NK-92 treated with Interleukin-12 subunit alpha and Interleukin-12 subunit beta, amount 100 ng/mL, for 24 hours (cell line): ENCODE data around the gene HGS.
A peak's percentile ranks its signal among the peaks of the same experiment; 100 is the strongest.

ENCODE experiments used
- DNase-seq: peaks from one replicate; lab custom pipeline; 2025; lab: John Stamatoyannopoulos, UW

The HGS gene, protein sequence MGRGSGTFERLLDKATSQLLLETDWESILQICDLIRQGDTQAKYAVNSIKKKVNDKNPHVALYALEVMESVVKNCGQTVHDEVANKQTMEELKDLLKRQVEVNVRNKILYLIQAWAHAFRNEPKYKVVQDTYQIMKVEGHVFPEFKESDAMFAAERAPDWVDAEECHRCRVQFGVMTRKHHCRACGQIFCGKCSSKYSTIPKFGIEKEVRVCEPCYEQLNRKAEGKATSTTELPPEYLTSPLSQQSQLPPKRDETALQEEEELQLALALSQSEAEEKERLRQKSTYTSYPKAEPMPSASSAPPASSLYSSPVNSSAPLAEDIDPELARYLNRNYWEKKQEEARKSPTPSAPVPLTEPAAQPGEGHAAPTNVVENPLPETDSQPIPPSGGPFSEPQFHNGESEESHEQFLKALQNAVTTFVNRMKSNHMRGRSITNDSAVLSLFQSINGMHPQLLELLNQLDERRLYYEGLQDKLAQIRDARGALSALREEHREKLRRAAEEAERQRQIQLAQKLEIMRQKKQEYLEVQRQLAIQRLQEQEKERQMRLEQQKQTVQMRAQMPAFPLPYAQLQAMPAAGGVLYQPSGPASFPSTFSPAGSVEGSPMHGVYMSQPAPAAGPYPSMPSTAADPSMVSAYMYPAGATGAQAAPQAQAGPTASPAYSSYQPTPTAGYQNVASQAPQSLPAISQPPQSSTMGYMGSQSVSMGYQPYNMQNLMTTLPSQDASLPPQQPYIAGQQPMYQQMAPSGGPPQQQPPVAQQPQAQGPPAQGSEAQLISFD

DNA sequence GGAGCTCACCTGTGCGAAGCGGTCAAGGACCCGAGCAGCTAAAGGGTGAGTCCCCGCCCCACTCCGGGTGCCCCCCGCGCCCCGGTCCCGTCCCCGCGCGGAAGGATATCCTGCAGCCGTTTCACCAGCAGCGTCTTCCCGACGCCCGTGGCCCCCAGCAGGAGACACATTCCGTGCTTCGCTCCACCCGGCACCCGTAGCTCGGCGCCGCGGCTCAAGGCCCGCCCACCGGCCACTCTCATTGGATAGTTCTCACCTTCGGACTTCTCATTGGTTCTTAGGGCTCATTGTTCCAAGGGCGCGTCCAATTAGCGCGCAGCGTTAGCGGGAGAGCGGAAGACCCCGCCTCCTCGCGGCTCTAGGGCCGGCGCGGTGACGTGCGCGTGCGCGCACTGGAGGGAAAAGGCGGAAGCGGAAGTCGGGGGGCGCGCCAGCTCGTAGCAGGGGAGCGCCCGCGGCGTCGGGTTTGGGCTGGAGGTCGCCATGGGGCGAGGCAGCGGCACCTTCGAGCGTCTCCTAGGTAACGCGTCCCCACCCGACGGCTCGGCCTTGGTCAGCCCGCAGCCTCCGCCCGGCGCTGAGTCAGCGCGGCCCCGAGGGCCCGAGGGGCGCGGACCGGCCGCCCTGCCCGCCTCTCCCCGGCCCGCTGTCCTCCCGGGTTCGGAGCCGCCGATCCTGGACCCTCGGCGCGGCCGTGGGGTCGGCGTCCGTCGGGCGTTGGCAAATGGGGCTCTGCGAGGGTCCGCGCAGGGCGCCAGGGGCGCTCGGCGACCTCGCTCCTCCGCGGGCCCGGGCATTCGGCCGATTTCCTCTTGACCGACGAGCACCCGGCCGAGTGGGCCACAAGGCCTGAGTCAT, at the start of gene HGS, which contains the start of gene ARL16:
TSS of gene HGS (plus strand) at position 428 of the 858 bp plus-strand sequence. CDS start at position 484, 56 bp downstream.
TSS of gene ARL16 (minus strand) at position 214 of the 858 bp plus-strand sequence. CDS start at position 170, 44 bp downstream.
- peak; percentile 95 for DNase-seq

DNA sequence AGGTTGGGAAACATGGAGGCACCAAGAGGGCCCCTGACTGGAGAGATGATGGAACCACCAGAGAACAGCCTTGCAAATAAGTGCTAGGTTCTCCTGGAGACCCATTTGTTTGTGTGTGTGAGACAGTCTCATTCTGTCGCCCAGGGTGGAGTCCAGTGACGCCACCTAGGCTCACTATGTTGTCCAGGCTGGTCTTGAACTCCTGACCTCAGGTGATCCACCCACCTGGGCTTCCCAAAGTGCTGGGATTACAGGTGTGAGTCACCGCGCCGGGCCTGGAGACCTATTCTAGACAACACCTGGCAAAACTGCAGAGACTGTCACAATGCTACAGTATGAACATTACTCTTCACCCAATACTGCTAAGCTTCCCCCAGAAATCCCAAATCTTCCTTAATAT, 48.4 kb upstream of the HGS start:
- DNase-seq = no peak

DNA sequence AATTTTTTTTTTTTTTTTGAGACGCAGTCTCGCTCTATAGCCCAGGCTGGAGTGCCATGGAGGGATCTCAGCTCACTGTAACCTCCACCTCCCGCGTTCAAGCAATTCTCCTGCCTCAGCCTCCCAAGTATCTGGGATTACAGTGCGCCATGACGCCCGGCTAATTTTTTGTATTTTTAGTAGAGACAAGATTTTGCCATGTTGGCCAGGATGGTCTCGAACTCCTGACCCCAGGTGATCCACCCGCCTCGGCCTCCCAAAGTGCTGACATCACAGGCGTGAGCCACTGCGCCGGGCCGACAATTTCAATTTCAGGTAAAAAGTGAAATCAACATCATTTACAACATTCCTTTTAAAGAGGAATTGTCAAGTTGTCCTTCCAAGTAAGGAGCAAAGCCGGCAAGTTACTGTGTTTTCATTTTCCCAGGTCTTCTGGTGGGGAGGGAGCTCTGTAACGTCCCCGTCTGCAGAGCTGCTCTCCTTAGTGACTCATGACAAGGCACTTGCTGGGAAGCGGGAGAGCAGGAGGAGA, 47.8 kb upstream of the HGS start:
- no peak for DNase-seq

DNA sequence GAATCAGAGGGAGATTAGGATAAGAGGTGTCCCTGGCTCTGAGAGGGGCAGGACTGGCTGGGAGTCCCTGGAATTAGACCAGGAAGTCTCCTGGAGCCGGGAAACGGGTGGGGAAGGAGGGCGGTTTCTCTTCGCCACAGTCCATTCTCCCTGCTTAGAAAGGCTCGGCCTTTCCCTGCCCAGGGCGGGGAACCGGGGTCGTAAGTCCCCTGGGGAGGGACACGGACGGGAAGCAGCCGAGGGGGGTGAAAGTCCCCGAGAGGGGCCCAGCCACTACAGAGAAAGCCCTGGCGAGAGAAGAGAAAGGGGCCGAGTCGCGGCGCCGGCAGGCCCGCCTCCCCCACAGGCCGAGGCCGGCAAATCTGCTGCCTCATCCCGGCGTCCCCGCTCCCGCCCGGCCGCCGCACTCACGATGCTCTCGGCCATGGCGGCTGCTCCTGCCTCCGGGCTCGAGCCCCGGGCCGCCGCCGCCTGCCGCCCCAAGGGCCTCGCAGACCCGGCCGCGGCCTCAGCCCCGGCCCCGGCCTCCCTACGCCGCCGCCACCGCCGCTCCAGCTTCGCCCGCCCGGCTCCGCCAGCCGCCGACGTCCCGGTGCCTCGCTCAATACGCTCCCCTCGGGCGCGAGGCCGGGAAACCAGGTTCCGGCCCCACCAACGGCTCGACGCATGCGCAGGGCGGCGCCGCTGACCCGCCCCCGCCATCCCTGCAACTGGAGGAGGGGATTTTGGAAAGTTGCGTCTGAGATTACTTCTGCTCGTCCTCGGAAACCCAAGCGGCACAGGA, 47.1 kb upstream of the HGS start, which contains the start of the genes NPLOC4 and TSPAN10:
TSS of gene NPLOC4 (minus strand) at position 608 of the 784 bp plus-strand sequence. CDS start at position 426, 182 bp downstream.
TSS of gene TSPAN10 (plus strand) at position 692 of the 784 bp plus-strand sequence. CDS start 5,217 bp downstream, outside the sequence.
- peak; percentile 71 for DNase-seq

DNA sequence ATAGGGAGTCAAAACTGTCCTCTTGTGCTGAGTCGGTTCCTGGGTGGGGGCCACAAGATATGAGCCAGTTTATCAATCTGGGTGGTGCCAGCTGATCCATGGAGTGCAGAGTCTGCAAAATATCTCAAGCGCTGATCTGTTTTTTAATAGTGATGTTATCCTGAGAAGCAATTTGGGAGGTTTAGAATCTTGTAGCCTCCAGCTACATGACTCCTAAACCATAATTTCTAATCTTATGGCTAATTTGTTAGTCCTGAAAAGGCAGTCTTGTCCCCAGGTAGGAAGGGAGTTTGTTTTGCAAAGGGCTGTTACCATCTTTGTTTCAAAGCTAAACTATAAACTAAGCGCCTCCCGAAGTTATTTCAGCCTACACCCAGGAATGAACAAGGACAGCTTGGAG, 45.1 kb upstream of the HGS start:
- no peak for DNase-seq

DNA sequence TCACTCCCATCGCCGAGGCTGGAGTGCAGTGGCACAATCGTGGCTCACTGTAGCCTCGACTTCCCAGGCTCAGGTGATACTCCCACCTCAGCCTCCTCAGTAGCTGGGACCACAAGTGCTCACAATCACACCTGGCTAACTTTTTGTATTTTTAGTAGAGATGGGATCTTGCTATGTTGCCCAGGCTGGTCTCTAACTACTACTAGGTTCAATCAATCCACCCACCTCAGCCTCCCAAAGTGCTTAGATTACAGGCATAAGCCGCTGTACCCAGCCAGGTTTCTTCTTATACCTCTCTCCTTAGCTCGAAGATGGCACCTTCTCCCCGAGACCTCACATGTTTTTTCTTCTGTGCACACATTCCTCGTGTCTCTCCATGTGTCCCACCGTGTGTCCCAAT, 43.8 kb upstream of the HGS start:
- DNase-seq = no peak

DNA sequence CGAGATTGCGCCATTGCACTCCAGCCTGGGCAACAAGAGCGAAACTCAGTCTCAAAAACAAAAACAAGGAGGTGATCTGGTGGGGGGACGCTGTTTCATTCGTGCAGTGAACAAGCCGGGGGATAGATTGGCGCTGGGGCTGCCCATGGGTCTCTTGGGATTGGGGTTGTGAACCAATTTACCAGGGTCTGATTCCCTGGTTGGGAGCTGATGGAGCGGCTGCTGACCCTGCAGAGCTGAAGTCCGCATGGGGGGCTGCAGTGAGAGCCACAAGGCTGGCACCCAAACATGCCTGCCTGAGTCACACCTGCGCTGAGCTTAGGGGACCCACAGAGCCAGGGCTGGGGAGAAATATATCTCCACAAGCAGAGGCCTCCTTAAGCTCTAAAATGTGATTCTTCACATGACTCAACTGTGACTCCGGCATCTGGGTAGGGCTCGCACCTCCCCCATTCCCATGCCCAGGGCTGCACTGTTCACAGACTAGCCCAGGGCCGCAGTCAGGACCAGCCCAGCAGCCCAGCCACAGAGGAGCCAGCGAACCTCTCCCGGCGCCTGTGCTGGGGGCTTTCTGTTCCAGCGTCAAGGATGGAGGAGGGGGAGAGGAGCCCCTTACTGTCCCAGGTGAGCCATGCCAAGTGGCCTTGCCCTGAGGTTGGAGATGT, 41.9 kb upstream of the HGS start:
- no peak for DNase-seq

DNA sequence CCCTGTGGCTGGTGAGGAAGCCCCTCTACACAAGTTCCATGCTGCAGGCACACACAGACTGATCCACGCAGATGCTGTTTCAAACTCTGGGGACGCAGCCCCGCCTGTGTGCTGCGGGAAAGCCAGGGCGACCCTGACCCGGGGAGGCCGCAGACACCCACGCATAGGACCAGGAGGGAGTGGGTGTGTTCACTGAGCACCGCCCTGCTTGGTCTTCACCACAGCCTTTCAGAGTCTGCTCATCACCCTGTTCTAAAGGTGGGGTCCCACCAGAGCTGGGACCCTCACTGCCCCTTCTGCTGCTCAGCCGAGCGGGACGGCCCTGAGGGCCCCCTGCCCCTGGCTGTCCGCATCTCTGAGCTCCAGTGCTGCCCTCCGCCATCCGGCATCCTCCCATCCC, 39.3 kb upstream of the HGS start:
- no peak for DNase-seq

DNA sequence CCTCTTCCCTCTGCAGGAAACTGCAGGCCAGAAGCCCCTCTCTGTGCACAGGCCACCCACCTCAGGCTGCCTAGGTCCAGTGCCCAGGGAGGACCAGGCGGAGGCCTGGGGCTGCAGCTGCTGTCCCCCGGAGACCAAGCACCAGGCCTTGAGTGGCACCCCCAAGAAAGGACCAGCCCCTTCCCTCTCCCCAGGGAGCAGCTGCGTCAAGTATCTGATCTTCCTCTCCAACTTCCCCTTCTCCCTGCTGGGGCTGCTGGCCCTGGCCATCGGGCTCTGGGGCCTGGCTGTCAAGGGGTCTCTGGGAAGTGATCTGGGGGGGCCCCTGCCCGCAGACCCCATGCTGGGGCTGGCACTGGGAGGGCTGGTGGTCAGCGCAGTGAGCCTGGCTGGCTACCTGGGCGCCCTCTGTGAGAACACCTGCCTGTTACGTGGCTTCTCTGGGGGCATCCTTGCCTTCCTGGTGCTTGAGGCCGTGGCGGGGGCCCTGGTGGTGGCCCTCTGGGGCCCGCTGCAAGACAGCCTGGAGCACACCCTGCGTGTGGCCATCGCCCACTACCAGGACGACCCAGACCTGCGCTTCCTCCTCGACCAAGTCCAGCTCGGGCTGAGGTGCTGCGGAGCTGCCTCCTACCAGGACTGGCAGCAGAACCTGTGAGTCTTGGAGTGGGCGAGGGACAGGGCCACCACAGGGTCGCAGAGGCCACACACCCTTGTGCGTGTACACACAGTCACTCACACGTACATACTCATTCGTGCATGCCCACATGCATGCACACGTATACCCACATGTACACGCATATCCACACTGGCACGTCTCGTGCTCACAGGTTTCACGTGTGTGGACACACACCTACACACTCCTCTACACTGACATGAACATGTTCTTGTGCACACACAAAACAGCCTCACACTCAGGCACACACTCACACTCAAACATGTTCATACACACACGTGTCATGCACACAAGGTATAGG, 38.5 kb upstream of the HGS start:
- no peak for DNase-seq

DNA sequence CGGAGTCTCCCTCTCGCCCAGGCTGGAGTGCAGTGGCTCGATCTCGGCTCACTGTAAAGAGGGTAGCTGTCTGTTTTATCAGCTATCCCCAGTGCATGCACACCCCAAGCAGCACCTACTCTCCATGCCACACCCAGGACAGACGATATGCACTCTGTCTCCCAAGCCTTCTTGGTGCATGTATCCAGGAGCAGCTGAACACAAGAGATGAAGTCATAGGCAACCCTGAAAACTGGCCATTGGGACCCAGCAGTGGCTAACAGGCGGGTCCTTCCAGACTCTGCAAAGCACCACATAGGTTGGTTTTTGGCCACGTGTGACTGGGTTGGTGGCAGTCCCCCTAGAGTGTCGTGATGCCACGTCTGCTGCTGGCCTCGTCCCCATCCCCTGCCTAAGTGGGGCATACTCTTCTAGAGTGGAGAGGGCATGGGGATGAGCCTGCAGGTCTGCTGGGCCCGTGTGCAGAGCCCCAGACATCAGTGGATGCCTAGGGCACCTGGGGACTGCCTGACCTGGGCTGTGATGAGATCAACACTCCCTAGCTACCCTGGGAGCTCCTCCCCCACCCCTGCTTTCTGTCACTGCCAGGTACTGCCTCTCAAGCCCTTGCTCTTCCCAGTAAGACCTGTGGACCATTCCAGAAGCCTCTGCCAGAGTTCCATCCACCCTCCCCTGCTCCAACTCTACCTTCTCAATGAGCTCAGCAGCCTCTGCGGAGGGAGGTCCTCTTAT, 36.8 kb upstream of the HGS start:
- DNase-seq = no peak

DNA sequence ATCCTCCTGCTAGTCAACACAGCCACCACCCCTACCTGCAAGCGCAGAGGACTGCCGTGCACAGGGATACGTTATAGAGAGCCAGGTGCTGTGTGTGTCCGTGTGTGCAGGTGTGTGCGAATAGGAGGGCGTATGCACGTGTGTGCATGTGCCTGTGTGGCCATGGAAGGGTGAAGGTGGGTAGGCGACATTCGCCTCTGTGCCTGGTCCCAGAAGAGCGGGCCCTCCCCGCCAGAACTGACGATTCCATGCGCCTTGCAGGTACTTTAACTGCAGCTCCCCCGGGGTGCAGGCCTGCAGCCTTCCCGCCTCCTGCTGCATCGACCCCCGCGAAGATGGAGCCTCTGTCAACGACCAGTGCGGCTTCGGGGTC, 36.2 kb upstream of the HGS start:
- DNase-seq = no peak

DNA sequence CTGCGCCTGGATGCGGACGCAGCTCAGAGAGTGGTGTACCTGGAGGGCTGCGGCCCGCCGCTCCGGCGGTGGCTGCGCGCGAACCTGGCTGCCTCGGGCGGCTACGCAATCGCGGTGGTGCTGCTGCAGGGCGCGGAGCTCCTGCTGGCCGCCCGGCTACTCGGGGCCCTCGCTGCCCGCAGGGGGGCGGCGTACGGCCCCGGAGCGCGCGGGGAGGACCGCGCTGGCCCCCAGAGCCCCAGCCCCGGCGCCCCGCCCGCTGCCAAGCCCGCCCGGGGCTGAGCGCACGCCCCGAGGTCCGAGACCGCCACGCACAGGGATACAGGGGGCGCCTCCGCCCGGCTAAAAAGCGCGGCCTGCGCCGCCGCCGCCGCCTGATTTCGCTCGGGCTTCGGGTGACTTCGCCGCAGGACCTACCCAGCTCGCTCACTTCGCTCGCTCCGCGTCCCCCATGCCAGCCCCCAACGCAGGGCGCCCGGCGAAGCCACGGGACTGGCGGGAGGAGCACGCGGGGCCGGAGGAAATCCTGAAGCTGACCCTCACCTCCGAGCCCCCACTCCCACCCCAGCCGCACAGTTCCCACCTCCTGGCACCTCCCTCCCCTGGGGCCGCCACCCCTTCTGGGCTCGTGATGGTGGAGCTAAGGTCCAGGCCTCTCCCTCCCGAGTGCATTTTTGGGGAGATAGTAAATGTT, 35.7 kb upstream of the HGS start:
- DNase-seq = no peak

DNA sequence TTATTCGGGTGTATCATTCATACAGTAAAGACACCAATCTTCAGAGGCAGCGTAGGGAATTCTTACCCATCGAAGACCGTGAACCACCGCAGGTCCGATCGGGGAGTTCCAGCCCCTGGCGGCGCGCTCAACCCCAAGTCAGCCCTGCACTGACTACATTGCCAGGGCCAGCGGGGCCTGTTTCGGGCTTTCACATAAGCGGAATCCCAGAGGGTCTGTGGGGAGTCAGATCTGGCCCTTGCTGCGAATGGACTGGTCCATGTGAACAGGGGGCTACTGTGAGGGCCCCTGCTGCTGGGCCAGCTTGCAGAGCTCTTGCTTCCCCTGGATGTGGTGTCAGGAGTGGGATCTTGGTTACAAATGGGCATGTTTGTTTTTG, 35.1 kb upstream of the HGS start:
- DNase-seq = no peak

DNA sequence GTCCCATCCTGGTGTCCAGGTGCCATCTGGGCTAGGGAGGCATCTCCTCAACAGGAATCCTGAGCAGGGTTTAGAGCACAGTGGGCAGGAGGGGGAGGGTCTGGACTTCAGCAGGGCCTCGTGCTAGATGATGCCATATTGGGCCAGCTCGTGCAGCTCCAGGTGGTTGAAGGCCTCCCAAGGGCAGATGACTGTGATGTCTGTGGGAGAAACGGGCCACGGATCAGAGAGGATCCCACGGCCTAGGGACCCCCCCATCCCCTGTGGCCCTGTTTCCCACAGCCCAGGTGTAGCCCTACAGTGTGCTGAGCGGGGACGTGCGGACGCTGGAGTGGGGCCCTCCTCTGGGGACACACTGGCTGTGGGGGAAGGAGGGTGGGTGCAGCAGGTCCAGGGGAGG, 32.9 kb upstream of the HGS start:
- no peak for DNase-seq

DNA sequence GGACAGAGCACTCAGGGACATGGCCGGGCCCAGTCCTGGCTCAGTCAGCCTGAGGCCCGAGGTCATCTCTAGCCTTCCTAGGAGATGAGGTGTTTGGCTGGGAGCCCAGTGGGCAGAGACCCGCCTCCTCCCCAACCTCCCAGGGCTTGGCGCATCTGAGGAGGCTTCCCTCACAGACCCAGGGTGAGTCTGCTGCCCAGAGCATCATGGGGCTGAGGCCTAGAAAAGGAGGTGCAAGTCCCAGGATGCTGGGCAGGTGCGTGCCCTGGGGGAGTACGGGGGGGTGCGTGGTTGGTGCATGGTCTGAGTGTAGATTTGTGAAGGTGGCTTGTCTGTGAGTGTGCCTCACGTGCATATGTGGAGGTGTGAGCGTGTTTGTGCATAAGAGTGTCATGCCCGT, 32.1 kb upstream of the HGS start:
- DNase-seq = no peak

DNA sequence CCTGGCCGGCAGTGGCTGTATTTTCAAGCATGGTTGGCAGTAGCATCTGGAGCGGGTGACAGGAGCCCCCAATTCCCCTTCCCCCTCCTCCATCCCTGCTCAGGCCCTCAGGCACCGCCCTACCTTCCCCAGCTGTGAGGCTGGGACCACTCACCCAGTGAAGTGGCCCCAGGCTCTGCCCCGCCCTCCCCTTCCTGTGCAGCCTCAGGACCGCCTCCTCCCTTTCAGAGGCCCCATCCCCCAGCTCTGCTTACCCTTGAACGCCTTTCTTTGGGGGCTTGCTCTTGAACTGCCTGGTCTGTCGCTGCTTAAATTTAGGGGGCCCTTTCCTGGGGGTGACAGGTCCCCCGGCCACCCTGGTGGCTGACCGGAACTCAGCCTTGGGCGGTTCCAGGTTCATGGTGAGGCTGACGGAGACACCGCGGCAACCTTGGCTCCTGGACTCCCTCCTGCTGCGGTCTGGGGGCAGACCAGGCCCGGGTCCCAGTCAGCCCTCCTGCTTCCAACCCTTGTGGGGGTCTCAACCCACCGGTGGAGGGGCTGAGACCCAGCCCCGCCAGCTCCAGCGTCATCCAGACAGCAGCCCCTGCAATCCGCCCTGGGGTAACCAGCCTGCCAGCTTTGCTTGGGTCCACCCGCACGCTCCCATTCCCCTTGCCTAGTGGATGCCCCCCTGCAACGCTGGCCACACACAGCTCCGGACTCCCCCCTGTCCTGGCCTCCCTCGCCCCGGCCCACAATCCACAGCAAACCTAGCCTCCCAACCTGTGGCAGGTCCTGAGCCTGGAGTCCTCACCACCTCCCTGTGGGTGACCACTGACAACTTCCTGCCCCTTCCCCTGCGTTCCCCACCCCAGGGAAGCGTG, 30.7 kb upstream of the HGS start:
- no peak for DNase-seq
